Gastrocnemius medialis (tissue), 4 donors: Measurements from ENCODE around the gene PRSS53.

Experiments used
- POLR2A ChIP-seq, 2 donors: fragments of 450-650 bp; IDR thresholded peaks; one replicate each; pipeline ENCODE4 v1.6.1; 2017; ENCODE audit warnings: antibody characterized with exemption in 2 of 2, mild to moderate bottlenecking in 2 of 2, moderate library complexity in 2 of 2
- TF ChIP-seq, protein P1 (sequence below), 5 experiments: fragments of 450-650 bp in 3 of 5; fragments of 200-600 bp in 2 of 5; sonication (generic) in 2 of 5; IDR thresholded peaks in 4 of 5; conservative IDR thresholded peaks in 1 of 5; 1 replicate in 4 of 5; 2 replicates in 1 of 5; pipeline ENCODE4 v1.5.1; 2016 to 2019; ENCODE audit warnings: antibody characterized with exemption in 5 of 5, mild to moderate bottlenecking in 3 of 5, moderate library complexity in 3 of 5

DNA sequence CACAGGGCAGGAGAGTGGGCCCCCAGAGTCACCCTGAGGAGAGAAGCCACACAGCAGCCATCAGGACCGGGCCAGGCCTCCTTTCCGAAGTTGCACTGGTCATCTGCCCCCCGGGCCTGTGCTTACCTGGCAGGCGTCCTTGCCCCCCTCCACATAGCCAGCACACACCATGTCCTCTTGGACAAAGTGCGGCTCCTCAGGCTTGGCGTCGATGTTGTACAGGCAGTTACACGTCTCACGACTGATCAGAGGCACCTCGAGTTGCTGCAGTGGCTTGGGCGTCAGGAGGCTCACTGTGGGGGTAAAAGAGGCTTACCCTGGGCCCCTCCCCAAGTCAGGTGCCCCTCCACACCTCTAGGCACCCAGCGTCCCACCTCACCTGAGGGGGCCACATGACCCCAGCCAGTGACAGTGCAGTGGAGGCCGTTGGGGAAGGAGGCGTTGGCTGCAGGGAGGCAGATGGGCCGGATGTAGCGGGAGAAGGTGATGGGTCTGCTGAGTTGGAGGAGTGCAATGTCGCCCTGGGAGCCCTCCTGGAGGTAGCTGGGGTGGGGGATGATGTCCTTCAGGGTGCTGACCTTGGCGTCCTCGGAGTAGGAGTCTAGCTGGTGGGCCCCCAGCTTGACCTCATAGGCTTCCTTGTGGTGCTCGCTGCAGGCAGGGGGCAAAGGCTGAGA is 43.7 kb upstream of the PRSS53 start:
- TF ChIP-seq POLR2A (IDR thresholded peaks at IDR 0.05), result no peak
- TF ChIP-seq, protein P1, sequence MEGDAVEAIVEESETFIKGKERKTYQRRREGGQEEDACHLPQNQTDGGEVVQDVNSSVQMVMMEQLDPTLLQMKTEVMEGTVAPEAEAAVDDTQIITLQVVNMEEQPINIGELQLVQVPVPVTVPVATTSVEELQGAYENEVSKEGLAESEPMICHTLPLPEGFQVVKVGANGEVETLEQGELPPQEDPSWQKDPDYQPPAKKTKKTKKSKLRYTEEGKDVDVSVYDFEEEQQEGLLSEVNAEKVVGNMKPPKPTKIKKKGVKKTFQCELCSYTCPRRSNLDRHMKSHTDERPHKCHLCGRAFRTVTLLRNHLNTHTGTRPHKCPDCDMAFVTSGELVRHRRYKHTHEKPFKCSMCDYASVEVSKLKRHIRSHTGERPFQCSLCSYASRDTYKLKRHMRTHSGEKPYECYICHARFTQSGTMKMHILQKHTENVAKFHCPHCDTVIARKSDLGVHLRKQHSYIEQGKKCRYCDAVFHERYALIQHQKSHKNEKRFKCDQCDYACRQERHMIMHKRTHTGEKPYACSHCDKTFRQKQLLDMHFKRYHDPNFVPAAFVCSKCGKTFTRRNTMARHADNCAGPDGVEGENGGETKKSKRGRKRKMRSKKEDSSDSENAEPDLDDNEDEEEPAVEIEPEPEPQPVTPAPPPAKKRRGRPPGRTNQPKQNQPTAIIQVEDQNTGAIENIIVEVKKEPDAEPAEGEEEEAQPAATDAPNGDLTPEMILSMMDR (IDR thresholded peaks at IDR 0.05 in 4 of 5, conservative IDR thresholded peaks at IDR 0.05 in 1 of 5), result no peak
